HepG2 (cell line): Measurements from ENCODE around the gene AQP6.

Source experiments
- AFF4 ChIP-seq: sonication (generic); formaldehyde crosslinking; IDR thresholded peaks from 2 replicates; pipeline ENCODE4 v1.4.0; 2020; ENCODE audit warnings: missing genetic modification reagents
- ATF1 ChIP-seq: IDR thresholded peaks from 2 replicates; pipeline ENCODE4 v1.6.1; 2016; ENCODE audit warnings: mild to moderate bottlenecking, control low read depth
- KLF13 ChIP-seq: sonication (generic); formaldehyde crosslinking; IDR thresholded peaks from 2 replicates; pipeline ENCODE4 v1.4.0; 2020; ENCODE audit warnings: mild to moderate bottlenecking, missing genetic modification reagents
- POLR2A ChIP-seq, 2 experiments: IDR thresholded peaks; 2 replicates each; pipeline ENCODE4 v1.6.1; 2011; ENCODE audit warnings: low read depth in 2 of 2, low read length in 2 of 2, mild to moderate bottlenecking in 1 of 2, moderate library complexity in 1 of 2; ENCODE audit not compliant: insufficient read depth in 1 of 2
- REST ChIP-seq, 2 experiments: IDR thresholded peaks; 2 replicates each; pipeline ENCODE4 v1.6.1; 2011 to 2012; ENCODE audit warnings: low read length in 2 of 2, borderline replicate concordance in 1 of 2, low read depth in 1 of 2, mild to moderate bottlenecking in 1 of 2, moderate library complexity in 1 of 2
- SSRP1 ChIP-seq: IDR thresholded peaks from 2 replicates; pipeline ENCODE4 v1.6.1; 2016; ENCODE audit warnings: control low read depth
- TARDBP ChIP-seq: sonication (generic); formaldehyde crosslinking; IDR thresholded peaks from 2 replicates; pipeline ENCODE4 v1.8.0; 2022; ENCODE audit warnings: mild to moderate bottlenecking, missing genetic modification reagents
- ZNF580 ChIP-seq: IDR thresholded peaks from 2 replicates; pipeline ENCODE4 v1.6.1; 2016; ENCODE audit warnings: low read depth, borderline replicate concordance

- TF ChIP-seq REST (IDR thresholded peaks at IDR 0.05; ENCODE audit: borderline replicate concordance in 1 of 2, low read depth in 1 of 2, low read length in 2 of 2) (no peak), ZNF580 (CRISPR knock-in tag) (no peak), KLF13 (CRISPR knock-in tag) (no peak), TARDBP (no peak), ATF1 (no peak), AFF4 (CRISPR knock-in tag) (no peak), POLR2A (IDR thresholded peaks at IDR 0.05; ENCODE audit: insufficient read depth in 1 of 2, low read depth in 2 of 2, low read length in 2 of 2) (no peak), SSRP1 (CRISPR knock-in tag) (no peak)
These were observed 11.4 kb upstream of the AQP6 start, which contains the start of gene AQP5 for GRCh38 chr12:49961111-49961922.
